HG03108 (cell line): ENCODE results near the gene CUL2.
A peak's percentile ranks its signal among the peaks of the same experiment; 100 is the strongest.
"Not testable (repeated sequence)": the region's sequence is repeated elsewhere in the genome, so short reads cannot be mapped to it uniquely, and the experiment has no call there.

Experiments
- ATAC-seq: cut with Tn5 transposase; IDR thresholded peaks from one replicate; pipeline ENCODE4 v1.9.1; 2021; ENCODE audit warnings: moderate library complexity; ENCODE audit not compliant: unreplicated experiment

The CUL2 gene

DNA sequence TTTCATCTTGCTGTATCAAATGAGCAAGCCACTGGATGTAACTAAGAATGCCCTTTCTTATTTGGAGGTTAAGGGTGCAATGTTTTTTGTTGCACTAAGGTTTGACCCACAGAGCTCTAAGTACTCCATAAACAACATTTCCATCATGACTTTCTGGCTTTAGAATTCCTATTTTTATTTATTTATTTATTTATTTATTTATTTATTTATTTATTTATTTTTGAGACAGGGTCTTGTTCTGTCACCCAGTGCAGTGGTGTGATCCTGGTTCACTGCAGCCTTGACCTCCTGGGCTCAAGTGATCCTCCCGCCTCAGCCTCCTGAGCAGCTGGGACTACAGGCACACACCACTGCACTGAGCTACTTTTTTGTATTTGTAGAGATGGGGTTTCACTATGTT is 9.9 kb downstream of the CUL2 start:
- not testable (repeated sequence) for ATAC-seq

- no peak for ATAC-seq
Measured at GRCh38 chr10:35079763-35080162, 10.4 kb downstream of the CUL2 start.

- no peak for ATAC-seq
Measured at GRCh38 chr10:35079265-35079664, 10.9 kb downstream of the CUL2 start.

DNA sequence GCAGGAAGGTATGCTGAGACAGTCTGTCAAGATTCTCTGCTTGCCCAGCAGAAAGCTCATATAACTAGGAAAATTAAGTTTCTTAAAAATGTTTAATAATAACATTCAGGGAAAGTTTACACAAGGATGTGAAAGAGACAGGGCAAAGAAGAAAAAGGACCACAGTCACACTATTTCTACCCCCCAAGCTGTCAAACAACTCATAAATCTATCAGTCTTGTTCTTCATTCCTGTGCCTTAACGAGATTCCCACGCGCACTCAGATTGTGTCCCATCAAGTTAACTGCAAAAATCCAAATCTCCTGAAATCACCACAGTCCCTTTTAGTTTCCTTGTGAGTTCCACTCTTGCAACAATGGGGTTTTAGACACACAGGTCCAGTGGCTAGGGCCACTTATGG is 14.9 kb downstream of the CUL2 start:
- ATAC-seq: no peak

- ATAC-seq: no peak
Measured at GRCh38 chr10:35074266-35074665, 15.9 kb downstream of the CUL2 start.

- no peak for ATAC-seq
Measured at GRCh38 chr10:35070521-35070920, 19.6 kb downstream of the CUL2 start.

DNA sequence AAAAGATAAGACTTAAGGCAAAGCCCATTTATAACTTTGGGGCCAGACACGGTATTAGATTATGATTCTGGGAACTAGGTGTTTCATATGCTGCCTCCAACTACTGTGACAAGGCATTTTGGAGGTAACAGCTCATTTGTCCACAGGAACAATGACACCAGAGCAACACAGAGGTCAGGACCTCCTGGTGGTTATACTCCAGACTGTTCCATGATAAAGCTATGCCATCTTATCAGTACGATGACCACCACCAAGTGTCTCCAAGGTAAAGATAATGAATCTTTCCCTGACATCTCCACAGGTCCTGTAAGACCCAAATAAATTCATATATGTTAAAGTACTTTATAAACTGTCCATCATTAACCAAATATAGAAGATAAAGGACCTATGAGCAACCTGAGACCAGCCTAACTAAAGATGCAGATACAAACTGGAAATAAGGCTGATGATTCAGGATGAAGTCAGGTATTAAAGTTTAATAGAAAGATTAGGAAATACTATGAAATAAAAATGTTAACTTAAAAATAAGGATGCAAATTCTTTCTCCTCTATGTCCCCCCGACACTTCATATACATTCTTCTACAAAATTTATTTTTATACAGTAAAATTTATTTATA is 26.2 kb downstream of the CUL2 start:
- ATAC-seq: no peak

- ATAC-seq: no peak
Measured at GRCh38 chr10:35059481-35059880, 30.7 kb downstream of the CUL2 start.

DNA sequence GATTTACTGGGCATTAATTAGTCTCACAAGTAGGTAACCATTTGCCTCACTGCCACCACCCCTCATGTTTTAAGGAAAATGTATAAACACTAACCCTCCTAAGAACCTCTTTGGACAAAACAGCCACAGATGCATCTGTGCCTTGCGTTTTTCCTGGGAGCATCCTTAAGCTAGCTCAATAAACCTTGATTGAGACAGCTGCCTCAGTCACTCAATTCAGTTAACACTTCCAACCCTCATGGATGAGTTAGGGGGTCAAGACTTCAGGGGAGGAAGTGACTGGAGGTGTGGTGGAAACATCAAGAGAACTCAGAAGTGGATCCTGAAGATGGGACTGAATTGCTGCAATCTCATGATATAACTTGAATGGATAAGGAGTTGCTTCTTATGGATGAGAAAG is 31.5 kb downstream of the CUL2 start:
- no peak for ATAC-seq

GRCh38 chr10:35058134-35058533 is 32.0 kb downstream of the CUL2 start:
- peak; percentile 78 for ATAC-seq

DNA sequence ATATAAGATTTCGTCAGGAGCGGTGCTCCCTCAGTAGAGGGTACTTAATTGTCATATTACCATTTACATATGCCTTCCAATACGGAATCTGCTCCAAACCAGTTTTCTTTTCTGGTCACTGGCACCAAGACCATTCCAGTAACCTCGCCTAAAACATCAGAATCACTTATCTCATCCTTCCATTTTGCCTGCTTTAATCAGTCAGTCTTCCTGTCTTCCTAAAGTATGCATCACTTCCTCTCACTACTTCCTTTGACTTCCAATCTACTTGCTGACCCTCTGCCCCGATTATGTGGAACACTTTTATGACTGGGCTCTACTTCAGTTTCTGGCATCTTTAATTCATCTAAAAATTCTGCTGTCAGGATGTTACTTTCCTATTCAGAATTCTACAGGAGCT is 33.5 kb downstream of the CUL2 start:
- ATAC-seq: no peak

GRCh38 chr10:35056133-35056532 is 34.0 kb downstream of the CUL2 start:
- ATAC-seq: no peak

DNA sequence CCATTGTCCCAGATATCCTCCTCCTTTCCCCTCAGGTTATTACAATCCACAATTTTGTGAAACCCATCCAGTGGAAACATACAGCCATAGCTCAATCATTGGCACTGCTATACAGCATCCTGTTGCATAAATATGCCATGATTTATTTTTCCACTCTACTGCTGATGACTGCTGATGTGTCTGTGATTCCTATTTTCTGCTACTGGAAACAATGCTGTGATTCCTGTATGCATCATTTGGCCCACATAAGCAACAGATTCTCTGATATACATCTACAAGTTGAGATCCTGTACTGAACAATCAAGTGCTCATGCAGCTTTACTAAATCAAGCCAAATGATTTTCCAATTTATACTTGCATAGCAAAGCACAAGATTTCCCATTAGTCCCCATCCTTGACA is 39.6 kb downstream of the CUL2 start:
- no peak for ATAC-seq

DNA sequence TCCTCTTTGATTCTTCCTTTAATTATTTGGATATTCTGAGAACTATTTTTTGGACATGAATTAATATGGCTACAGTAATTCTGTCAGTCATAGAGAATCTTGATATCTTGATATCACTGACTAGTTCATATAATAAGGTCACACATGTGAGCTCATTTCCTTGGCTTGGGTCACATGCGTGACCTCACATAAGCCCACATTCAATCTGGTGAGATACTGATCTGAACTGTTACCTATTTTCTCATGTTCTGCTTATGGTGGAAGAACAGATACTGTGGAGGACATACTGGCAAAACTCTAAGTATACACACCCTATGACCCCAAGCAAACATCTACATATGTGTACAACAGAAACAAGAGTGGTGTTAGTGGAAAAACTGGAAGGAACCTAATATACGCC is 44.1 kb downstream of the CUL2 start:
- ATAC-seq: no peak

GRCh38 chr10:35045275-35045674 is 44.9 kb downstream of the CUL2 start:
- not testable (repeated sequence) for ATAC-seq

DNA sequence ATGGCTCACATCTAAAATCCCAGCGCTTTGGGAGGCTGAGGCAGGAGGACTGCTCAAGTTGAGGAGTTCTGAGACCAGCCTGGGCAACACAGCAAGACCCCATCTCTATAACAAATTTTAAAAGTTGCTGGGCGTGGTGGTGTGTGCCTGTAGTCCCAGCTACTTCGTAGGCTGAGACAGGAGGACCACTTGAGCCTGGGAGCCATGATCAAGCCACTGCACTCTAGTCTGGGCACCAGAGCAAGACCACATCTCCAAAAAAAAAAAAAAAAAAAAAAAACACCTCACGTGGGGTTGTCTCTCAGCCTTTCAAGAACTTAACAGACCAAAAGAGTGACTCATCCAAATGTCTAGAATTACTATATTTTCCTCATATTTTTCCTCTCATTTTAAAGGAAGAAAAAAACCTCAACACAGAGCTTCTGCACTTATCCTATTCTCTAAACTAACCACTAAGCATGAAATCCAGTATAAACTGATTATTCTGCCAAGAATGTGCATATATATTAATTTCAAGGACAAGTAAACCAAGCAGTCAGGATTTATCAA is 46.3 kb downstream of the CUL2 start:
- no peak for ATAC-seq

- no peak for ATAC-seq
Measured at GRCh38 chr10:35042783-35043182, 47.4 kb downstream of the CUL2 start.

GRCh38 chr10:35041502-35041879 is 48.6 kb downstream of the CUL2 start:
- no peak for ATAC-seq

GRCh38 chr10:35040760-35041501 is 49.2 kb downstream of the CUL2 start:
- ATAC-seq: no peak

GRCh38 chr10:35037104-35037503 is 53.0 kb downstream of the CUL2 start:
- ATAC-seq: no peak

DNA sequence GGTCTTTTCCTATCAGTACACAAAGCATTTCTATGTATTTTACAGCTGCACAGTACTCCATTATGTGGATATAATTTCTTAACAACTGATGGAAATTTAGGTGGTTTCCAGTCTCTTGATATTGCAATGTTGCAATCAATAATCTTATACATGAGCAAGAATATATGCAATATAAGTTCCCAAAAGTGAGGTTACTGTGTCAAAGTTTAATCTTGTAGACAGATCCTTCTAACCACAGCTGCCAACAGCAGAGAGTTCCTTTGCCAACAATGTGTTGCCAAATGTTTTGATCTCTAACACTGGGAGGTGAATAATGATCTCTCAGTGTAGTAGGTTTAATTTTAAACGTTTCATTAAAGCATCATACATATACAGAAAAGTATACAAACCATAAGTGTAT is 54.5 kb downstream of the CUL2 start:
- no peak for ATAC-seq

DNA sequence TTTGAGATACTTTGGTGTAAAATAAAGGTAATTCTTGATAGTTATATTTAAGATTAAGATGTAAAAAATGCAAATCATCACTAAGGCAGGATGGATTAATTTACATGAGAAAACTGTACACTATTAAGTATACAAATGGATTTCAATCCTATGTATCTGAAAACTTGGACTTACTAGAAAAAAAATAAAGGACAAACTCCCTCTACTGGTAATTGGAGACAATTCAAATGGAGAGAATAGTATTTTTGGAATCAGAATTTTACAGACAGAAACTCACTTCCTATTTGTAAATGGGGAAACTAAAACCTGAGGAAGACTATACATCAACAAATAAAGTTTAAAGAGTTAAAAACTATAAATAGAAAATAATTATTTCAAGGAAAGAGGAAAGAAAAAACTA is 62.6 kb downstream of the CUL2 start:
- ATAC-seq: no peak

- ATAC-seq: no peak
Measured at GRCh38 chr10:35025916-35026315, 64.2 kb downstream of the CUL2 start.
